Fibroblast of villous mesenchyme (primary cell): ENCODE results near the gene NFASC. TPM values are rescaled to one million over a fixed set of nuclear protein-coding genes. Genes with fewer than 3 reads are reported as not detected.
A peak's percentile ranks its signal among the peaks of the same experiment; 100 is the strongest.

ENCODE experiments used
- DNase-seq: peaks from one replicate; pipeline ENCODE4 v3.0.0-alpha.2; 2010; ENCODE audit warnings: low read depth
- H3K4me3 ChIP-seq: 2 replicates; pipeline ENCODE4 v1.5.1; 2011; ENCODE audit warnings: low read depth, mild to moderate bottlenecking, low read length
- CTCF ChIP-seq: IDR thresholded peaks from 2 replicates; pipeline ENCODE4 v1.5.1; 2012; ENCODE audit warnings: low read depth, mild to moderate bottlenecking, low read length; ENCODE audit not compliant: insufficient read depth
- total RNA-seq: library from RNA; depleted of rRNA; stranded (reverse); fragments of >200 nt; gene quantifications from 2 replicates; pipeline ENCODE4 v1.2.3, GENCODE V29; 2012

Gene NFASC
- total RNA-seq, 1 donor, result 1.7 TPM

- H3K4me3 ChIP-seq, result no peak overlapping the region
- TF ChIP-seq CTCF, result no peak
- no peak for DNase-seq
Observed at GRCh38 chr1:204991342-204991844, 120.7 kb downstream of the NFASC start.

GRCh38 chr1:204992201-204992997, 121.7 kb downstream of the NFASC start:
- TF ChIP-seq CTCF, result no peak
- DNase-seq, result no peak
- no peak overlapping the region for H3K4me3 ChIP-seq

- DNase-seq, result no peak
- H3K4me3 ChIP-seq, result no peak overlapping the region
- no peak for TF ChIP-seq CTCF
Observed at GRCh38 chr1:204992998-204993314, 122.3 kb downstream of the NFASC start.

- no peak overlapping the region for H3K4me3 ChIP-seq
- no peak for TF ChIP-seq CTCF
- no peak for DNase-seq
Observed at GRCh38 chr1:204994086-204994862, 123.6 kb downstream of the NFASC start.

- H3K4me3 ChIP-seq, result no peak overlapping the region
- DNase-seq, result peak; percentile 13
- TF ChIP-seq CTCF, result no peak
Observed at GRCh38 chr1:204996981-204997380, 126.3 kb downstream of the NFASC start.

GRCh38 chr1:204997591-204998355, 127.1 kb downstream of the NFASC start:
- no peak for TF ChIP-seq CTCF
- no peak overlapping the region for H3K4me3 ChIP-seq
- peak; percentile 25 for DNase-seq
